ENCODE data around the gene CAPRIN1.

The CAPRIN1 gene

GRCh38 chr11:34132261-34132965 lies 80.9 kb downstream of the CAPRIN1 start:
- H4K20me1 ChIP-seq (ENCODE audit: insufficient read depth, low read length) = 0 out of 2 replicates have a peak, but pooled peaks cover 2% of the 10 kb centered on the region
- peak overlapping the region; percentile 100; the same call in 1 of the 2 replicates for H3K27ac ChIP-seq (ENCODE audit: low read length)
- peaks cover 14% of the 10 kb centered on the region for H3K79me2 ChIP-seq (ENCODE audit: low read length)
- peaks cover 78% of the 10 kb centered on the region for H3K36me3 ChIP-seq (replicated peaks; ENCODE audit: low read depth, low read length)
- no peaks in the 10 kb centered on the region for H3K27me3 ChIP-seq (ENCODE audit: low read depth, low read length)
- H3K4me2 ChIP-seq (ENCODE audit: low read length) = peak overlapping the region; percentile 0; the same call in 1 of the 2 replicates
- H3K9me3 ChIP-seq (ENCODE audit: insufficient read depth, low read length) = no peaks in the 10 kb centered on the region
- TF ChIP-seq EZH2phosphoT487 (IDR thresholded peaks at IDR 0.05; ENCODE audit: low read depth) = no peak
- no peak for TF ChIP-seq CTCF (IDR thresholded peaks at IDR 0.05; ENCODE audit: low read depth, low read length)
- no peak overlapping the region for H2AFZ ChIP-seq (ENCODE audit: low read depth, low read length)
- no peak overlapping the region for H3K4me3 ChIP-seq (ENCODE audit: low read length)
- H3K9ac ChIP-seq (ENCODE audit: low read length) = no peak overlapping the region
- peaks cover 69% of the 10 kb centered on the region for H3K4me1 ChIP-seq (ENCODE audit: low read length)

- Histone ChIP-seq H3K9me3 (ENCODE audit: insufficient read depth, low read length) (no peaks in the 10 kb centered on the region), H3K4me2 (ENCODE audit: low read length) (peak overlapping the region; percentile 88), H4K20me1 (ENCODE audit: insufficient read depth, low read length) (0 out of 2 replicates have a peak, but pooled peaks cover 2% of the 10 kb centered on the region), H3K27ac (ENCODE audit: low read length) (peak overlapping the region; percentile 100), H3K27me3 (ENCODE audit: low read depth, low read length) (no peaks in the 10 kb centered on the region), H3K9ac (ENCODE audit: low read length) (peak overlapping the region; percentile 88), H2AFZ (ENCODE audit: low read depth, low read length) (no peak overlapping the region), H3K4me3 (ENCODE audit: low read length) (peak overlapping the region; percentile 61), H3K79me2 (ENCODE audit: low read length) (peaks cover 19% of the 10 kb centered on the region), H3K4me1 (ENCODE audit: low read length) (peaks cover 69% of the 10 kb centered on the region), H3K36me3 (replicated peaks; ENCODE audit: low read depth, low read length) (peaks cover 85% of the 10 kb centered on the region)
- TF ChIP-seq EZH2phosphoT487 (IDR thresholded peaks at IDR 0.05; ENCODE audit: low read depth) = no peak
These were observed 83.2 kb downstream of the CAPRIN1 start for GRCh38 chr11:34134765-34135164.

GRCh38 chr11:34135439-34135838 lies 83.9 kb downstream of the CAPRIN1 start:
- peak overlapping the region; percentile 88 for H3K9ac ChIP-seq (ENCODE audit: low read length)
- H3K27ac ChIP-seq (ENCODE audit: low read length) = peak overlapping the region; percentile 100
- peak overlapping the region; percentile 61 for H3K4me3 ChIP-seq (ENCODE audit: low read length)
- no peaks in the 10 kb centered on the region for H3K27me3 ChIP-seq (ENCODE audit: low read depth, low read length)
- peaks cover 63% of the 10 kb centered on the region for H3K4me1 ChIP-seq (ENCODE audit: low read length)
- peaks cover 83% of the 10 kb centered on the region for H3K36me3 ChIP-seq (replicated peaks; ENCODE audit: low read depth, low read length)
- peaks cover 19% of the 10 kb centered on the region for H3K79me2 ChIP-seq (ENCODE audit: low read length)
- H4K20me1 ChIP-seq (ENCODE audit: insufficient read depth, low read length) = 0 out of 2 replicates have a peak, but pooled peaks cover 2% of the 10 kb centered on the region
- H3K4me2 ChIP-seq (ENCODE audit: low read length) = peak overlapping the region; percentile 88
- no peak overlapping the region for H2AFZ ChIP-seq (ENCODE audit: low read depth, low read length)
- no peaks in the 10 kb centered on the region for H3K9me3 ChIP-seq (ENCODE audit: insufficient read depth, low read length)
- TF ChIP-seq EZH2phosphoT487 (IDR thresholded peaks at IDR 0.05; ENCODE audit: low read depth) (no peak), CTCF (IDR thresholded peaks at IDR 0.05; ENCODE audit: low read depth, low read length) (no peak)

- Histone ChIP-seq H3K27ac (ENCODE audit: low read length) (peak overlapping the region; percentile 100; the same call in 1 of the 2 replicates), H3K4me3 (ENCODE audit: low read length) (no peak overlapping the region), H4K20me1 (ENCODE audit: insufficient read depth, low read length) (0 out of 2 replicates have a peak, but pooled peaks cover 2% of the 10 kb centered on the region), H3K9ac (ENCODE audit: low read length) (no peak overlapping the region), H3K4me1 (ENCODE audit: low read length) (peaks cover 53% of the 10 kb centered on the region), H3K79me2 (ENCODE audit: low read length) (peaks cover 19% of the 10 kb centered on the region), H2AFZ (ENCODE audit: low read depth, low read length) (no peak overlapping the region), H3K9me3 (ENCODE audit: insufficient read depth, low read length) (no peaks in the 10 kb centered on the region), H3K4me2 (ENCODE audit: low read length) (no peak overlapping the region), H3K27me3 (ENCODE audit: low read depth, low read length) (no peaks in the 10 kb centered on the region), H3K36me3 (replicated peaks; ENCODE audit: low read depth, low read length) (peaks cover 83% of the 10 kb centered on the region)
- TF ChIP-seq CTCF (IDR thresholded peaks at IDR 0.05; ENCODE audit: low read depth, low read length) = no peak
- TF ChIP-seq EZH2phosphoT487 (IDR thresholded peaks at IDR 0.05; ENCODE audit: low read depth) = no peak
These were observed 84.9 kb downstream of the CAPRIN1 start for GRCh38 chr11:34136420-34136819.

Data from OCI-LY3 (cell line).